Activated CD8-positive, alpha-beta memory T cell treated with anti-CD3 and anti-CD28 coated beads for 4 hours (primary cell): ENCODE results near the gene PLCL2.
"Not testable (repeated sequence)": the region's sequence is repeated elsewhere in the genome, so short reads cannot be mapped to it uniquely, and the experiment has no call there.

ENCODE experiments used
- DNase-seq, 2 donors: peaks; one replicate each; pipeline ENCODE4 v3.0.0-alpha.2; 2020; ENCODE audit warnings: low read depth in 2 of 2

Gene PLCL2

GRCh38 chr3:16961621-16962205 is 77.0 kb downstream of the PLCL2 start:
- DNase-seq: no peak

- no peak for DNase-seq
Measured at GRCh38 chr3:16975083-16975482, 90.3 kb downstream of the PLCL2 start.

GRCh38 chr3:16978234-16978920 is 93.6 kb downstream of the PLCL2 start:
- no peak for DNase-seq

- DNase-seq: no peak
Measured at GRCh38 chr3:16978921-16979271, 94.1 kb downstream of the PLCL2 start.

- not testable (repeated sequence) for DNase-seq
Measured at GRCh38 chr3:16979769-16980515, 95.2 kb downstream of the PLCL2 start.

GRCh38 chr3:16980526-16980925 is 95.8 kb downstream of the PLCL2 start:
- not testable (repeated sequence) for DNase-seq

GRCh38 chr3:16982460-16982859 is 97.7 kb downstream of the PLCL2 start:
- no peak for DNase-seq

- DNase-seq: no peak
Measured at GRCh38 chr3:16985608-16986007, 100.9 kb downstream of the PLCL2 start.

GRCh38 chr3:16987141-16987540 is 102.4 kb downstream of the PLCL2 start:
- no peak for DNase-seq

- no peak for DNase-seq
Measured at GRCh38 chr3:16990163-16990562, 105.4 kb downstream of the PLCL2 start.

- no peak for DNase-seq
Measured at GRCh38 chr3:16992198-16992597, 107.4 kb downstream of the PLCL2 start.

GRCh38 chr3:16993227-16993626 is 108.5 kb downstream of the PLCL2 start:
- DNase-seq: no peak

- no peak for DNase-seq
Measured at GRCh38 chr3:16994854-16995525, 110.2 kb downstream of the PLCL2 start.

- no peak for DNase-seq
Measured at GRCh38 chr3:16995601-16996000, 110.8 kb downstream of the PLCL2 start.

- DNase-seq: no peak
Measured at GRCh38 chr3:16998236-16998923, 113.6 kb downstream of the PLCL2 start.

GRCh38 chr3:16999161-16999560 is 114.4 kb downstream of the PLCL2 start:
- DNase-seq: no peak

GRCh38 chr3:16999871-17000270 is 115.1 kb downstream of the PLCL2 start:
- DNase-seq: no peak

GRCh38 chr3:17003457-17003856 is 118.7 kb downstream of the PLCL2 start:
- DNase-seq: no peak

GRCh38 chr3:17006132-17006852 is 121.5 kb downstream of the PLCL2 start:
- DNase-seq: no peak

GRCh38 chr3:17007284-17007683 is 122.5 kb downstream of the PLCL2 start:
- DNase-seq: no peak

- no peak for DNase-seq
Measured at GRCh38 chr3:17009826-17010225, 125.1 kb downstream of the PLCL2 start.
